H9 (cell line): Measurements from ENCODE around the gene ELAVL4. TPM values are rescaled to one million over a fixed set of nuclear protein-coding genes. Genes with fewer than 3 reads are reported as not detected.

Experiments used
- DNase-seq: peaks from one replicate; pipeline ENCODE4 v3.0.0-alpha.2; 2017
- H2AFZ ChIP-seq: one replicate; pipeline ENCODE4 v1.6.1; 2013; ENCODE audit warnings: mild to moderate bottlenecking, low read length, control low read depth, moderate library complexity
- H2AK5ac ChIP-seq: 2 replicates; pipeline ENCODE4 v1.6.1; 2013; ENCODE audit warnings: low read length, control low read depth, mixed read lengths; ENCODE audit not compliant: insufficient read length
- H2BK120ac ChIP-seq: one replicate; pipeline ENCODE4 v1.6.1; 2013; ENCODE audit warnings: low read depth, mild to moderate bottlenecking, low read length, control low read depth, inconsistent platforms; ENCODE audit not compliant: poor library complexity, severe bottlenecking
- H2BK12ac ChIP-seq: 2 replicates; pipeline ENCODE4 v1.6.1; 2013; ENCODE audit warnings: low read length, control low read depth, mixed read lengths, low read depth; ENCODE audit not compliant: insufficient read length
- H2BK15ac ChIP-seq: 2 replicates; pipeline ENCODE4 v1.6.1; 2013; ENCODE audit warnings: low read depth, low read length, control low read depth
- H2BK20ac ChIP-seq: one replicate; pipeline ENCODE4 v1.6.1; 2013; ENCODE audit warnings: low read depth, mild to moderate bottlenecking, low read length, control low read depth, inconsistent platforms; ENCODE audit not compliant: poor library complexity, severe bottlenecking
- H2BK5ac ChIP-seq: 2 replicates; pipeline ENCODE4 v1.6.1; 2013; ENCODE audit warnings: low read length, control low read depth, mixed read lengths; ENCODE audit not compliant: insufficient read length
- H3K14ac ChIP-seq: 2 replicates; pipeline ENCODE4 v1.6.1; 2013; ENCODE audit warnings: low read length, control low read depth; ENCODE audit not compliant: insufficient read depth
- H3K18ac ChIP-seq: 2 replicates; pipeline ENCODE4 v1.6.1; 2013; ENCODE audit warnings: low read depth, mild to moderate bottlenecking, mixed read lengths, low read length, control low read depth; ENCODE audit not compliant: insufficient read length
- H3K23ac ChIP-seq: 2 replicates; pipeline ENCODE4 v1.6.1; 2013; ENCODE audit warnings: low read length, control low read depth, mixed read lengths, low read depth; ENCODE audit not compliant: insufficient read length
- H3K23me2 ChIP-seq: 2 replicates; pipeline ENCODE4 v1.6.1; 2013; ENCODE audit warnings: low read depth, mild to moderate bottlenecking, mixed read lengths, low read length, control low read depth; ENCODE audit not compliant: insufficient read length, poor library complexity, severe bottlenecking
- H3K27ac ChIP-seq: 2 replicates; pipeline ENCODE4 v1.5.1; 2013; ENCODE audit warnings: low read length, control low read depth, mixed read lengths, low read depth; ENCODE audit not compliant: insufficient read length
- H3K27me3 ChIP-seq: 2 replicates; pipeline ENCODE4 v1.6.1; 2013; ENCODE audit warnings: low read length, control low read depth, inconsistent platforms; ENCODE audit not compliant: insufficient read depth
- H3K4ac ChIP-seq: 2 replicates; pipeline ENCODE4 v1.6.1; 2013; ENCODE audit warnings: low read depth, mild to moderate bottlenecking, control low read depth, inconsistent platforms, low read length, moderate library complexity
- H3K4me1 ChIP-seq: 2 replicates; pipeline ENCODE4 v1.6.1; 2013; ENCODE audit warnings: low read length, control low read depth, inconsistent platforms; ENCODE audit not compliant: insufficient read depth
- H3K4me2 ChIP-seq: 2 replicates; pipeline ENCODE4 v1.6.1; 2013; ENCODE audit warnings: low read length, control low read depth, mixed read lengths; ENCODE audit not compliant: insufficient read length, insufficient read depth
- H3K56ac ChIP-seq: 2 replicates; pipeline ENCODE4 v1.6.1; 2013; ENCODE audit warnings: low read depth, mild to moderate bottlenecking, mixed read lengths, low read length, control low read depth; ENCODE audit not compliant: insufficient read length
- H3K79me1 ChIP-seq: 2 replicates; pipeline ENCODE4 v1.6.1; 2013; ENCODE audit warnings: low read depth, mild to moderate bottlenecking, moderate library complexity, low read length, control low read depth, inconsistent platforms; ENCODE audit not compliant: insufficient read depth, poor library complexity, severe bottlenecking
- H3K79me2 ChIP-seq: 2 replicates; pipeline ENCODE4 v1.6.1; 2013; ENCODE audit warnings: low read length, control low read depth, inconsistent platforms; ENCODE audit not compliant: insufficient read depth
- H3K9ac ChIP-seq: 2 replicates; pipeline ENCODE4 v1.6.1; 2013; ENCODE audit warnings: low read length, control low read depth, mixed read lengths; ENCODE audit not compliant: insufficient read length; ENCODE audit errors: extremely low read depth
- H3K9me3 ChIP-seq: one replicate; pipeline ENCODE4 v1.6.1; 2013; ENCODE audit warnings: low read depth, low read length, inconsistent platforms; ENCODE audit not compliant: control insufficient read depth
- H3T11ph ChIP-seq: one replicate; pipeline ENCODE4 v1.6.1; 2013; ENCODE audit warnings: mild to moderate bottlenecking, low read length, control low read depth, inconsistent platforms
- H4K20me1 ChIP-seq: one replicate; pipeline ENCODE4 v1.6.1; 2013; ENCODE audit not compliant: control insufficient read depth, insufficient read length, insufficient read depth
- H4K5ac ChIP-seq: 2 replicates; pipeline ENCODE4 v1.6.1; 2013; ENCODE audit warnings: low read depth, mild to moderate bottlenecking, mixed read lengths, low read length, control low read depth; ENCODE audit not compliant: insufficient read length
- H4K8ac ChIP-seq: replicated peaks from 2 replicates; pipeline ENCODE4 v1.6.1; 2013; ENCODE audit warnings: low read length, control low read depth, mixed read lengths, low read depth; ENCODE audit not compliant: insufficient read length
- H4K91ac ChIP-seq: 2 replicates; pipeline ENCODE4 v1.6.1; 2013; ENCODE audit warnings: low read depth, mild to moderate bottlenecking, moderate library complexity, mixed read lengths, low read length, control low read depth; ENCODE audit not compliant: insufficient read length
- H3K27ac Mint-ChIP-seq, 3 experiments: 2 replicates in 2 of 3; 3 replicates in 1 of 3; pipeline ENCODE4 v1.8.0; 2020 to 2021; ENCODE audit warnings: mixed read lengths in 3 of 3, mild to moderate bottlenecking in 1 of 3, moderate library complexity in 1 of 3
- H3K27me3 Mint-ChIP-seq: 2 replicates; pipeline ENCODE4 v1.8.0; 2021; ENCODE audit warnings: low read depth, mild to moderate bottlenecking, moderate library complexity, mixed read lengths
- H3K36me3 Mint-ChIP-seq, 3 experiments: 2 replicates in 2 of 3; 3 replicates in 1 of 3; pipeline ENCODE4 v1.8.0; 2020 to 2021; ENCODE audit warnings: low read depth in 3 of 3, mixed read lengths in 3 of 3; ENCODE audit not compliant: insufficient read depth in 1 of 3
- H3K4me1 Mint-ChIP-seq, 2 experiments: 2 replicates each; pipeline ENCODE4 v1.8.0; 2020; ENCODE audit warnings: mixed read lengths in 2 of 2
- H3K4me3 Mint-ChIP-seq, 2 experiments: 2 replicates in 1 of 2; 3 replicates in 1 of 2; pipeline ENCODE4 v1.8.0; 2020 to 2021; ENCODE audit warnings: mild to moderate bottlenecking in 2 of 2, mixed read lengths in 2 of 2, moderate library complexity in 1 of 2
- H3K9me3 Mint-ChIP-seq, 2 experiments: 2 replicates in 1 of 2; 3 replicates in 1 of 2; pipeline ENCODE4 v1.8.0; 2020; ENCODE audit warnings: mild to moderate bottlenecking in 2 of 2, mixed read lengths in 2 of 2, moderate library complexity in 1 of 2
- WGBS: extraction: QIAGEN DNeasy Blood & Tissue Kit; methylation state at CpG from one replicate; pipeline ENCODE4 v1.1.7; 2013; ENCODE audit warnings: missing lambda C conversion rate, low lambda C conversion rate, mixed read lengths; ENCODE audit not compliant: insufficient read length; ENCODE audit errors: extremely low coverage; 5-methylcytosine and 5-hydroxymethylcytosine counted together
- total RNA-seq: library from RNA; stranded (reverse); gene quantifications from 2 replicates; pipeline ENCODE4 v1.2.1, GENCODE V29; 2021
- TF ChIP-seq, protein P1 (sequence below): fragments of 200-600 bp; sonication (generic); conservative IDR thresholded peaks from 3 replicates; pipeline ENCODE4 v1.8.0; 2021; ENCODE audit warnings: antibody characterized with exemption, mild to moderate bottlenecking

Gene ELAVL4
- total RNA-seq, 1 experiment from 2014 or later, result not detected

DNA sequence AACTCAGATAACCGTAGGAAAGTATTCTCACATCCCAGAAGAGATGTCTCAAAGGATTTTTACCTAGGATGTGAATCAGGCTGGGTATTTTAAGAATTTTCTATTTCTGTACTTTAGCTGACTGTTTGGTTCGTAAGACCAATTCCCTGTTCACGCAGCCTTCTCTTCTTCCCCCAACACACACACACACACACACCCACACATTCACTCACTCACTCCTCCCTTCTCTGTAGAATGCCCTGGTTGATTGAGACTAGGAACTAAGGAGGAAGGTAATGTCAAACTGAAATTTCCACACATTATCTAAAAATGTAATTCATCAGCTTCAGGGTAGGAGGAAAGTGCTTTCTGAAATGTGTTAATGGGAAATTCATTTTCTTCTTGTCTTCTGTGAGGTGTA, 43.5 kb downstream of the ELAVL4 start:
- H3K27me3 ChIP-seq, result no peaks in the 10 kb centered on the region
- no peak overlapping the region for H3K18ac ChIP-seq
- no peak overlapping the region for H3K4ac ChIP-seq
- Mint-ChIP-seq H3K4me1 (0 out of 4 replicates have a peak, but pooled peaks cover 0 to 3% of the 10 kb centered on the region in 2 experiments), H3K27ac (no peak overlapping the region), H3K9me3 (peaks cover 0 to 56% of the 10 kb centered on the region in 2 experiments; a peak in 2 of 5 replicates), H3K36me3 (peaks cover 0 to 21% (median 0%) of the 10 kb centered on the region in 3 experiments; a peak in 3 of 7 replicates), H3K4me3 (no peak overlapping the region), H3K27me3 (no peaks in the 10 kb centered on the region; the same call in 1 of the 2 replicates)
- WGBS, result no CpG with 5 or more reads among the region's 3 CpGs
- H4K5ac ChIP-seq, result no peak overlapping the region
- no peak overlapping the region for H3K9ac ChIP-seq
- H3K27ac ChIP-seq, result no peak overlapping the region
- H2BK20ac ChIP-seq, result no peak overlapping the region
- no peak overlapping the region for H3K56ac ChIP-seq
- H3K23ac ChIP-seq, result no peak overlapping the region
- no peaks in the 10 kb centered on the region for H3K79me2 ChIP-seq
- no peak for DNase-seq
- H2BK15ac ChIP-seq, result no peak overlapping the region
- no peak overlapping the region for H2BK5ac ChIP-seq
- peaks cover 7% of the 10 kb centered on the region; the same call in 1 of the 2 replicates for H3K4me1 ChIP-seq
- no peak overlapping the region for H2AK5ac ChIP-seq
- no peaks in the 10 kb centered on the region for H3K79me1 ChIP-seq
- H4K20me1 ChIP-seq, result no peaks in the 10 kb centered on the region
- no peak overlapping the region for H3T11ph ChIP-seq
- no peak overlapping the region for H3K14ac ChIP-seq
- H3K9me3 ChIP-seq, result no peaks in the 10 kb centered on the region
- H3K23me2 ChIP-seq, result no peaks in the 10 kb centered on the region
- H2BK12ac ChIP-seq, result no peak overlapping the region
- TF ChIP-seq, protein P1, sequence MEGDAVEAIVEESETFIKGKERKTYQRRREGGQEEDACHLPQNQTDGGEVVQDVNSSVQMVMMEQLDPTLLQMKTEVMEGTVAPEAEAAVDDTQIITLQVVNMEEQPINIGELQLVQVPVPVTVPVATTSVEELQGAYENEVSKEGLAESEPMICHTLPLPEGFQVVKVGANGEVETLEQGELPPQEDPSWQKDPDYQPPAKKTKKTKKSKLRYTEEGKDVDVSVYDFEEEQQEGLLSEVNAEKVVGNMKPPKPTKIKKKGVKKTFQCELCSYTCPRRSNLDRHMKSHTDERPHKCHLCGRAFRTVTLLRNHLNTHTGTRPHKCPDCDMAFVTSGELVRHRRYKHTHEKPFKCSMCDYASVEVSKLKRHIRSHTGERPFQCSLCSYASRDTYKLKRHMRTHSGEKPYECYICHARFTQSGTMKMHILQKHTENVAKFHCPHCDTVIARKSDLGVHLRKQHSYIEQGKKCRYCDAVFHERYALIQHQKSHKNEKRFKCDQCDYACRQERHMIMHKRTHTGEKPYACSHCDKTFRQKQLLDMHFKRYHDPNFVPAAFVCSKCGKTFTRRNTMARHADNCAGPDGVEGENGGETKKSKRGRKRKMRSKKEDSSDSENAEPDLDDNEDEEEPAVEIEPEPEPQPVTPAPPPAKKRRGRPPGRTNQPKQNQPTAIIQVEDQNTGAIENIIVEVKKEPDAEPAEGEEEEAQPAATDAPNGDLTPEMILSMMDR, result no peak
- no peak overlapping the region for H2BK120ac ChIP-seq
- no peak overlapping the region for H2AFZ ChIP-seq
- no peak overlapping the region for H4K91ac ChIP-seq
- H4K8ac ChIP-seq, result no peak overlapping the region
- no peak overlapping the region for H3K4me2 ChIP-seq
